ENCODE results near the gene SDK2.

GRCh38 chr17:73690676-73691075 is 46.4 kb upstream of the SDK2 start:
- TF ChIP-seq POLR2A (IDR thresholded peaks at IDR 0.05) (no peak), CTCF (IDR thresholded peaks at IDR 0.05) (no peak)
